Measurements from ENCODE around the gene LMF1. TPM values are rescaled to one million over a fixed set of nuclear protein-coding genes. Genes with fewer than 3 reads are reported as not detected.

The LMF1 gene
- total RNA-seq, 1 experiment from 2014 or later: 10.9 TPM

DNA sequence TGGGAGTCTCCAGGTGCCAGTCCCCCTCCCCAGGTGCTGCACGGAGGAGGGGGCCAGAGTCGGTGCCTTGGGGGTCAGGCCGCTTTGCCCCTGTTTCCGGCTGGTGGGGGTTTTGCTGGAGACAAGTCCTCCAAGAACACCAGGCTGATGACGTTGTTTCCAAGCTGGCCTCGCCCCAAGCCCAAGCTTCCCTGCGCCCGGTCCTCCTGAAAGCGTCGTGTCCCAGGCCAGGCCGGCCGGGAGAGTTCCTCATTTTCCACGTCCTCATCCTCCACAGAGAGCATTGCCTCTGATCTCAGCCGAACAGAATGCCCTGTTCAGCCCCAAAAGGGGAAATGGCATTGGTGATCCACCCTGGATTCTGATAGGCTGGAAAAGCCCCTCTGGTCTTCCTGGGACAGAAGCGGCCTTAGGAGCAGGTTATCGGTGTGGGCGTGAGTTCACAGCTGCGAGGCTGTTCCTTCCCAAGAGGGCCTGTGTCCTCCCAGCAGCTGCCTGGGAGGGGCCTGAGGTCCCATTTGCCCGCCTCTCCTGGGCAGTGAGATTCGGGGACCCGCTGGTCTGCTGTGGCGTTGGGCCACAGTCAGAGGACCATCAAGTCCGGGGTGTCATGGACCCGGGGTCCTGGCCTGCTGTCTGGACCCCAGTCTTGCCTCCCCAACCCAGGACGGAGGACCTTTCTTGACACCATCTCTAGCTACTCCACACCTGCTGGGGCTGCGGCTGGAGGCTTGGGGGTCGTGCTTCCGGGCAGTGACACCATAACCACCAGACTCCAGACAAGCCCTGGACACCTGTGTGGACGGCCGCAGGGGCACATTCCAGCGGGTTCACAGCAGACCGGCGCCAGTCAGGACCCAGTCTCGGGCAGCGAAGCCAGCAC, 17.9 kb upstream of the LMF1 start:
- in situ Hi-C loops (cut with HindIII; ENCODE audit: low pct_unique_long_range_greater_than_20kb, low sequenced_read_pairs): no loop called here
- DNase-seq (ENCODE audit: low read depth, low spot score): no peak

DNA sequence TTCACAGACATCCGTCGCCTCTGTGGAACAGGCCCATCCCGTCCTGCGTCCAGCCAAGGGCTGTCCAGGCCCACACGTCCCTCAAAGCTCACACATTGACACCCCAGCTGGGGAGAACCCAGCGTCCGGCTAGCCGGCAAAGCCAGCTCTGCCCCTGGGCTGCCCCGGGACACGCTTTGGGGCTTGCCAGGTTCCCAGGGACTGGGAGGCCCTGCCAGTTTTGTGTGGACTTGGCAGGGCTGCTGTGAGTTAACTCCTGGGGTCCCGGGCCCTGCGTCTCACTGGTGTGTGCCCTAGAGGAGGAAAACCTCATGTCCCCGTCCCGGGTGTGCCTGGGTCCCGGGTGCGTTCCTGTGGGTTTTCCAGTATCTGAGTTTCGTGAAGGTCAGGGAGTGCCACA, 17.1 kb upstream of the LMF1 start:
- in situ Hi-C loops (cut with HindIII; ENCODE audit: low pct_unique_long_range_greater_than_20kb, low sequenced_read_pairs): no loop called here
- DNase-seq (ENCODE audit: low read depth, low spot score): no peak

DNA sequence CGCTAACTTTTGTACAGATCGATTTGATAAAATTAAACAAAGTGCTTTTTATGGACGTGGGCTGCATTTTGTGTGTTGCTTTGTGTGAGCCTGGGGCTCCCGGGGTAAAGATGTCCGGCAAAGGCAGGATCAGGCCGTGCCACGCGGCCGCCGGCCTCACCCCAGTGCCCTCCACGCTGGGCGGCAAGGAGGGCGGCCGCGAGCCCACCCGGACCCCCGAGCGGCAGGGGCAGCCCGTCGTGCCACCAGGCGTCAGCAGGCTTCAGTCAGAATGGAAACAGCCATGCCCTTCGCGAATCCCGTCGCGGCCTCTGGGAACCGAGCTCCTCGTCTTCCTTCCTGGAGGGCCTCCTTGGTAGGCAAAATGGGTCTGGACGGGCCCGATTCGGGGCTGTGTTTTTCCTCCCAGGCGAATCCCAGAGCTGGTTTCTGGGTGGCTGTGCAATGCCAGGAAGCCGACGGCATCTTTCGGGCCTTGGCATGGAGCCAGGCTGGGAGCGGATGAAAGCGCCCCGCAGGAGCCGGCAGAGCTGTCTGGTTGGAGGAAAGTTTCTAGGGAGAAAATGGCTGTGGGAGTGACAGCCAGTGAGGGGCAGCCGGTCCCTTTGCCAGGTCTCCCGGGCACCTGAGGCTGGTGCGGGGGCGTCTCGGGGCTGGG, 16.3 kb upstream of the LMF1 start:
- DNase-seq (ENCODE audit: low read depth, low spot score): no peak
- in situ Hi-C loops (cut with HindIII; ENCODE audit: low pct_unique_long_range_greater_than_20kb, low sequenced_read_pairs): no loop called here

DNA sequence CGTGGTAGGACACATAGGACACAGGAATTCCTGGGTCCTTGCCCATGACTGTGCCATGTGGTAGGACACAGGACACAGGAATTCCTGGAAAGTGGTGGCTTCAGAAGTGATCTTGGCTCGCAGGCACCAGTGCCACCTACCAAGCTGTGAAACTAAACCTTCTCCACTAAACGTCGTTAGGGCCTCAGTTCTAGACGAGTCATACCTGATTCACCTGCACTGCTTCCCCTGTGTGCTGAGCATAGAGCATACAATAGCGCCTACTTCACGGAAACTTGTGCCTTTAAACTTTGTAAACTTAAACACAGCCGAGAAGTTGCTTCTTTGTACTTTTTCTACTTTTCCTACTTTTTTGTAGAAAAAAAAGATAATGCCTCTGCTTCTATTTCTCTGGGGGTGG, 15.6 kb upstream of the LMF1 start:
- in situ Hi-C loops (cut with HindIII; ENCODE audit: low pct_unique_long_range_greater_than_20kb, low sequenced_read_pairs): no loop called here
- no peak for DNase-seq (ENCODE audit: low read depth, low spot score)

GRCh38 chr16:985646-986400, 15.0 kb upstream of the LMF1 start:
- in situ Hi-C loops (cut with HindIII; ENCODE audit: low pct_unique_long_range_greater_than_20kb, low sequenced_read_pairs): no loop called here
- no peak for DNase-seq (ENCODE audit: low read depth, low spot score)

DNA sequence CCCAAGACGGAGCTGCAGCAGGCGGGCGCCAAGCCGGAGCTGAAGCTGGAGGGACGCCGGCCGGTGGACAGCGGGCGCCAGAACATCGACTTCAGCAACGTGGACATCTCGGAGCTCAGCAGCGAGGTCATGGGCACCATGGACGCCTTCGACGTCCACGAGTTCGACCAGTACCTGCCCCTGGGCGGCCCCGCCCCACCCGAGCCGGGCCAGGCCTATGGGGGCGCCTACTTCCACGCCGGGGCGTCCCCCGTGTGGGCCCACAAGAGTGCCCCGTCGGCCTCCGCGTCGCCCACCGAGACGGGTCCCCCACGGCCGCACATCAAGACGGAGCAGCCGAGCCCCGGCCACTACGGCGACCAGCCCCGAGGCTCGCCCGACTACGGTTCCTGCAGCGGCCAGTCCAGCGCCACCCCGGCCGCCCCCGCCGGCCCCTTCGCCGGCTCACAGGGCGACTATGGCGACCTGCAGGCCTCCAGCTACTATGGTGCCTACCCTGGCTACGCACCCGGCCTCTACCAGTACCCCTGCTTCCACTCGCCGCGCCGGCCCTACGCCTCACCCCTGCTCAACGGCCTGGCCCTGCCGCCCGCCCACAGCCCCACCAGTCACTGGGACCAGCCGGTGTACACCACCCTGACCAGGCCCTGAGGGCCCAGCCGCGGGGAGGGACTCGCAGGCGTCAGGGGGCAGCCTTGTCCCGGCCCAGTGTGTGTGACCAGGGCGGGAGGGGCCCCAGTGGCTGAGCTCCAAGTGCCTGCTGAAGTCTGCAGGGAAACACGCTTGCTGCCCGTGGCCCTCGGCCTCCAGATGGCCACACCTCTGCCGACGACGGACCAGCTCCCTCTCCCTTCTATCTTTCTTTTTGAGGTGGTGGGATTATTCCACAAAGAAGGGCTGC, 14.2 kb upstream of the LMF1 start:
- DNase-seq (ENCODE audit: low read depth, low spot score): no peak
- in situ Hi-C loops (cut with HindIII; ENCODE audit: low pct_unique_long_range_greater_than_20kb, low sequenced_read_pairs): no loop called here

DNA sequence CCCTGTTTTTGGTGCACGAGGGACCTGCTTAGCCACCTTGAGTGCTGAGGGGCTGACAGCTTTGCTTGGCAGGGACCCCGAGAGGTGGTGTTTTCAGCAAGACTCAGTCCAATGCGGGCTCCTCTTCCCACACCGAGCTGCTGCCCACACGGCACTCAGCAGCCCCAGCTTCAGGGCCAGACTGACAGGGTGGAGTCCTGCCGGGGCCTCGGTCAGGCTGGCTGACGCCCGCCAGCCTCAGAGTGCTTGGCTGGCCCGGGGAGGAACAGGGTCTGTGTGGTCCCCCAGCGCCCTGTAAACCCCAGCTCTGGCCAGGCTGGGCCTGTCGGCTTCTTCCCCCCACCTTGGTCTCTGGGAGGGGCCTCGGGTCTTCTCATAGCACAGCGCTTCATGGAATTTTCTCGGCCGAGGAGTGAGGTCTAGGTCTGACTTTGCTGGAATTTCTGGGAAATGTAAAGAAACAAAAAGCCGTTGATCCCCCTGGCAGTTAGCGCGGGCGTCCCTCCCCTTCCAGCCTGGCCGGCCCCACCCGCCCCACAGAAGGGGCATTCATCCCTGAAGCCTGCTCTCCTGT, 13.4 kb upstream of the LMF1 start:
- in situ Hi-C loops (cut with HindIII; ENCODE audit: low pct_unique_long_range_greater_than_20kb, low sequenced_read_pairs): no loop called here
- no peak for DNase-seq (ENCODE audit: low read depth, low spot score)

- in situ Hi-C loops (cut with HindIII; ENCODE audit: low pct_unique_long_range_greater_than_20kb, low sequenced_read_pairs): no loop called here
- DNase-seq (ENCODE audit: low read depth, low spot score): no peak
Measured at GRCh38 chr16:983044-984030, 12.6 kb upstream of the LMF1 start.

DNA sequence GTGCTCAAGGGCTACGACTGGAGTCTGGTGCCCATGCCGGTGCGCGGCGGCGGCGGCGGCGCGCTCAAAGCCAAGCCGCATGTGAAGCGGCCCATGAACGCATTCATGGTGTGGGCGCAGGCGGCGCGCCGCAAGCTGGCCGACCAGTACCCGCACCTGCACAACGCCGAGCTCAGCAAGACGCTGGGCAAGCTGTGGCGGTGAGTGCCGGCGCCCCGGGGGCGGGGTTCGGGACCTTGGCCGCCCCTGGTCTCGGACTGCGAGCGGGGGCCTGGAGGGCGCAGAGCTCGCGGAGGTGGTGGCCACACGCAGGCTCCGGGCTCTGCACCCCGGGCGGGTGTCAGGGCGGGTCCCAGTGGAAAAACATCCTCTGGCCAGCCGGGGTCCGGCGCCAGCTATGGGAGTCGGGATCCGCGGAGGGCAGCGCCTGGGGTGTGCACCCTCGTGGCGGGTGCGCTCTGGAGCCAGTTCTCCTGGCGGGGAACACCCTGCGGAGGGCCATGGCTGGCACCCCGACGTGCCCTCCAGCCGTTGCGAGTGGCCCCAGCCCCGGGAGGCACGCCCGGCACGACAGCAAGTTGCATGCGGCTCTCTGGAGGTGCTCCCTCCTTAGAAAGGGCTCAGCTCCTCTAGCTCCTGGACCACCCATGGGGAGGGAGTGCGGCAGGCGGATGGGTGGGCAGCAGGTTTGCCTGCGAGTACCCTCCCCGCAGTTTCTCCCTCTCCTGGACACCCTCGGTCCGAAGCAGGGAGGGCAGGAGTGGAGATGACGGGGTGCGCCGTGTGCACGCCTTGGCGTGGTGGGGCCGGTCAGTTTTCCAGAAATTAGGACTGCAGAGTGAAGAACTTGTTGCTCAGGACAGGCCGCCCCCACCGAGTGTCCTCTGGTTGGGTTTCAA, 11.6 kb upstream of the LMF1 start:
- DNase-seq (ENCODE audit: low read depth, low spot score): no peak
- in situ Hi-C loops (cut with HindIII; ENCODE audit: low pct_unique_long_range_greater_than_20kb, low sequenced_read_pairs): no loop called here

DNA sequence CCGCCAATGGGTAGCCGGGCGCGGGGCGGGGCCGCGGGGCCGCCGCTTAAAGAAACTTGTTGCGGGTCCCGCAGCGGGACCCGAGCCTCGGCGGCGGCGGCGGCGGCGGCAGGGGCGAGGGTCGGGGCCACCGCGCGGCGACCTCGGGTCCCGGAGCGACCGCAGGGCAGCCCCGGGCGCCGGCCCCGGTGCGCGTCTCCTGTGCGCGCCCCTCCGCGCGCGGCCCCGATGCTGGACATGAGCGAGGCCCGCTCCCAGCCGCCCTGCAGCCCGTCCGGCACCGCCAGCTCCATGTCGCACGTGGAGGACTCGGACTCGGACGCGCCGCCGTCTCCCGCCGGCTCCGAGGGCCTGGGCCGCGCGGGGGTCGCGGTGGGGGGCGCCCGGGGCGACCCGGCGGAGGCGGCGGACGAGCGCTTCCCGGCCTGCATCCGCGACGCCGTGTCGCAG, 10.9 kb upstream of the LMF1 start, which contains the start of gene SOX8:
Gene SOX8 (plus strand): TSS at position 76 of the 450 bp plus-strand sequence. CDS start 153 bp downstream, at position 229.
- in situ Hi-C loops (cut with HindIII; ENCODE audit: low pct_unique_long_range_greater_than_20kb, low sequenced_read_pairs): no loop called here

GRCh38 chr16:980595-980854, 9.7 kb upstream of the LMF1 start:
- no peak for DNase-seq (ENCODE audit: low read depth, low spot score)
- in situ Hi-C loops (cut with HindIII; ENCODE audit: low pct_unique_long_range_greater_than_20kb, low sequenced_read_pairs): no loop called here

More for the DNA sequence above, 10.9 kb upstream of the LMF1 start, which contains the start of gene SOX8:
- DNase-seq (ENCODE audit: low read depth, low spot score): no peak

DNA sequence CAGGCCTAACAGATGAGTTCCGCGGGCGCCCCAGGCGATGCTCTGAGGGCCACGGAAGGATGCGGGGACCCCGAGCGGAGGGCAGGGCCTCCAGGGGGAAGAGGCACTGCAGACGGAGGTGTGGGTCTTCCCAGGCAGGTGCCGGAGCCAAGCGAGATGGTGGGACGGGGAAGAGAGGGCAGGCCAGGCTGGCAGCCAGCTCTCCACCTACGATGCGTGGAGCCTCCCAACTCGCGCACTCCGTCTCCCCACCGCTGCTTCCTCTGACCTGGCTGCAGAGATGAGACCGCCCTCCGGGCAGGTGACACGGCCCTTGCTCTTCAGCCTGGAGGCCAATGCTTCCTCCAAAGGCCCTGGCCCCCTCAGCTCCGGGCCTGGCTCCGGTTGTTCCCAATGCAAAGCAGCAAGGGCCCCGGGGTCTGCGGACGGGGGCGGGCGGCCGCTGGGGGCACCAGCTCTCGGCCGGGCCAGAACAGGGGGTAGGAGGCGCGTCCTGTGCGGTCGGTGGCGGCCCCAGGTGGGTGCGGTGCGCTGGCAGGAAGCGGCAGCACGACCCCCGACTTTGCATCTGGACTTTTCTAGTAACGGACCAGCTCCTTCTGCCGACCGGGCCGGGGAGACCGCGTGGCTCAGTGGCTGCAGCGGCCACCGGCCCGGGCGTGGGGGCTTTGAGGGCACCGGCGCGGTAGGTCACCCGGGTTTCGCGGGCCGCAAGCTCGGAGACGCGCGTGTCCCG, 9.2 kb upstream of the LMF1 start:
- DNase-seq (ENCODE audit: low read depth, low spot score): no peak
- in situ Hi-C loops (cut with HindIII; ENCODE audit: low pct_unique_long_range_greater_than_20kb, low sequenced_read_pairs): no loop called here

GRCh38 chr16:979147-979546, 8.4 kb upstream of the LMF1 start:
- no peak for DNase-seq (ENCODE audit: low read depth, low spot score)
- in situ Hi-C loops (cut with HindIII; ENCODE audit: low pct_unique_long_range_greater_than_20kb, low sequenced_read_pairs): no loop called here

DNA sequence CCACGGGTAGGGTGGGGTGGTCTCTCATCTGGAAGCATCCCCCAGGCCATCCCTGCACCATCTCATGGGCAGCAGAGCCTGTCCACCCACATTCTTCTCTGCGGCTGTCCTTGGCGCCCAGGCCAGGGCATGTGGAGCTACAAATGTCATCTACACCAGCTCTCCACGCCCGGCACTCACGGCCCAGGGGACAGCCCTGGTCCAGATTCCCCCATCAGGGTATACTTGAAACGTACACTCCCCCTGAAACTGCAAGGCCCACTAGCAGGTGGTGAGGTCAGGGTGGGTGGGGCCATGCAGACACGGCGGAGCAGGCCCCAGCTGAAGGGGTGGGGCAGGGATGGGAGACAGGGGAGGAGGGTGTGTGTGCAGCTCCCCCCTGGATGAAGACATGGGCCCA, 7.6 kb upstream of the LMF1 start:
- in situ Hi-C loops (cut with HindIII; ENCODE audit: low pct_unique_long_range_greater_than_20kb, low sequenced_read_pairs): no loop called here
- DNase-seq (ENCODE audit: low read depth, low spot score): no peak

DNA sequence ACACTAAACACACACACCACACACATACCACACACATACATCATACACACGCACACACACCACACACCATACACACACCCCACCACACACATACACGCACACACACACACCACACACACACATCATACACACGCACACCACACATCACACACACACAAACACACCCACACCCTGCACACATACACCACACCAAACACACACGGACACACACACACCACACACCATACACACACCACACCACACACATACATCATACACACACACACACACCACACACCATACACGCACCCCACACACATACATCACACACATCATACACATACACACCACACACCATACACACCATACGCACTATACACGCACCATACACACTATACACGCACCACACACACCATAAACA, 7.1 kb upstream of the LMF1 start:
- no peak for DNase-seq (ENCODE audit: low read depth, low spot score)
- in situ Hi-C loops (cut with HindIII; ENCODE audit: low pct_unique_long_range_greater_than_20kb, low sequenced_read_pairs): no loop called here
